ENCODE measurements around the gene ZDHHC7. TPM values are rescaled to one million over a fixed set of nuclear protein-coding genes. Genes with fewer than 3 reads are reported as not detected.

The ZDHHC7 gene
- total RNA-seq, 2 experiments from 2014 or later: 31.2 to 33.0 TPM

DNA sequence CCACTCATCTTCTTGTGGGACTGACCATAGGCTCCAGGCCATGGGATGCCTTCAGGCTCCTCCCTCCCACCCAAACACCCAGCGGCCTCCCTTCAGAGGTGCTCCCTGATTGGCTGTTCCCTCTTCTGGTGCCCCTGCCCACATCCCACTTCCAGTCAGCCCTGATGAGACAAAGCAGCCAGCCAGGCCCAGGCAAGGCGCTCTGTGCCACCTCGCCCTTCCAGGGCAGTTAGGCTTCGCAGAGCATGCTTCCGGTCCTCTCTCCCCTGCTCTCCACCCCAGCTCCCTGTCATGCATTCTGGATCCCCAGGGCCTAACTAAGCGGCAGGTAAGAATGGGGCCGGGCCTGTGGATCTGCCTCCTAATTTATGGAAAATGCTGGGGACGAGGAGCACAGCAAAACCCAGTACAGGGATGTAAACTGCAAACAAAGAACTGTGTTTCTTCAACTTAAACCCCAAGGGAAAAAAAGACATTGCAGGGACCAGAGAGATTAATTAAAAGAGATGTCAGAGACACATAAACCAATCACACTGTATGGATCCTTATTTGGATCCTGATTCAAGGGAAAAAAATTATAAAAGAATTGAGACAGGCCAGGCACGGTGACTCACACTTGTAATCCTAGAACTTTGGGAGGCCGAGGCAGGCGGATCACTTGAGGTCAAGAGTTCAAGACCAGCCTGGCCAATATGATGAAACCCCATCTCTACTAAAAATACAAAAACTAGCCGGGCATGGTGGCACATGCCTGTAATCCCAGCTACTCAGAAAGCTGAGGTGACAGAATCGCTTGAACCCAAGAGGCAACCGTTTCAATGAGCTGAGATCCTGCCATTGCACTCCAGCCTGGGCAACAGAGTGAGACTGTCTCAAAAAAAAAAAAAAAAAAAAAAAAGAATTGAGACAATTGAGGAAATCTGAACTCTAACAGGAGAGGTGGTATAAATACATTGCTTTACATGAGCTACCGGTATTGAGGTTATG is 26.0 kb downstream of the ZDHHC7 start:
- ChIA-PET CTCF (interaction anchor here (0.7 kb wide), 1 partner anchor 9 kb away, joined by 3 read pairs; no protein-coding TSS in a partner anchor), POLR2A (interaction anchor here (0.6 kb wide), 1 partner anchor 267 kb away, joined by 3 read pairs; no protein-coding TSS in a partner anchor)

DNA sequence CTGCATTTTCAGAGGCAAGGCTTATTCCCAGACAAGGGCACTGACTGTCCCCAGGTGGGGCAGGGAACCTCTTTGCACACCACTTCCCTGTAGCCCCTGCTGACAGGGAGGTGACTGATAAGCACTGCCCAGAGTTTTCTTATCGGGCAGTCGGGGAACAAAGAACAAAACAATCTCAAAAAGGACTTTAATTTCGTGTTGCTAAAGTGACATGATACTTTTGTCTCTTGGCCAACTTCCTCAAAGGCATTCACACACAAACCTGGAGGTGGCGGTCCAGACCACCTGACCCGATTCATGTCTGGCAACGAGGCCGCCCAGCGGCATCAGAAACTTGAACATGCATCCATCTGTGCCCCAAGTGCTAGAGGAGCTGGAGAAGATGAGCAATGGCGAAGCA is 28.9 kb downstream of the ZDHHC7 start:
- POLR2A ChIA-PET: no interaction called here
- CTCF ChIA-PET: interaction anchor here (0.5 to 1.0 kb wide), 3 partner anchors 11 to 30 kb away, joined by 3 read pairs; no protein-coding TSS in a partner anchor

DNA sequence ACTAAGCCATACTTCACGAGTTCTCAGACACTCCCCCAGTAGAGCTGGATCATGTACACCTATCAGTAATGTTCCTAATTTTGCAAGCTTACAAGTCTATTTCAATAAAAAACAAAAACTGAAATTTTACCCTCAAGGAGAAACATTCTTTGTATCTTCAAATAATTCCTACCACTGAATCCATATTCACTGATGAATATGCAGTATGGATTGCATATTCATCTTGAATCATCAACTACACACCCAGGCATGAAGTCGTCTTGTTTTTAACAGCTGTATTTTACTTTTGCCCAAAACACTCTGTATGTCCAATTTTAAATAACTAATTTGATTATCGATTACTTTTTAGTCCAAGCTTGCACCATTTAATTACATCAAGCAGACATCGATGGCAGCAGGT is 31.8 kb downstream of the ZDHHC7 start:
- ChIA-PET POLR2A (no interaction called here), CTCF (interaction anchor here (1.1 kb wide), 1 partner anchor 8 kb away, joined by 4 read pairs; no protein-coding TSS in a partner anchor)

DNA sequence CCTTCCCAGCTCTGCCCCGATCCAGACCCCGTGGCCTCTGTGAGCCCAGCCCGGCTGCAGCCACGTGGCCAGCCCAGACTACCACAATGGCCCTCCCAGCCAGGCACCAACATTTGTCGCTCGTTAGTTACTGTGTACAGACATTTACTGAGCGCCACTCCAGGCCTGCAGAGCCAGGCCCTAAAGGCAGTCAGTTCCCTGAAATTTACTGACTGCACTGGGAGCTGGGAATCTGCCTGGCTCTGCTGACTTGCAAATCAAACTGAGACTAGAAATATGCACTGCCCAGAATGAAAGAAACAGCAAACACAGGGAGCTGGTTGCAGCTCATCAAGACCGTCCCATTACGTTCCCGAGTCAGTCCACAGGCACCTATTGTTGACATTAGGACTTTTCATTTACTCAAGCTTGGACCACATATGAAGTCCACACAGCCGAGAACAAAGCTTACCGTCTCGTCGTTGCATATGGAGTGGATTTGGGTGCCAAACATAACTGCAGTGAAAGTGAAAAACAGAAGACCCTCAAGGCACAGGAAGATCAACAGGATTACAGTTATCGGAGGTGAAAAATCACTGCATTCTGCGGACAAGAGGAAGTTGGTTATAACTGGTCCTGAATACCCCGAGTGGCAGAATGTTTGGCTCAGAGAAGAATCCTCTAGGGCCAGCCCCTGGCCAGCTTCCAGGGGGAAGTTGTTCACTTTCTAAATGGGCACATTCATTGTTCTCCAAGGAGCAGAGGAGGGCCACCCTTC is 34.5 kb downstream of the ZDHHC7 start:
- POLR2A ChIA-PET: no interaction called here
- CTCF ChIA-PET: interaction anchor here (0.8 kb wide), 1 partner anchor 304 kb away, joined by 3 read pairs; no protein-coding TSS in a partner anchor

DNA sequence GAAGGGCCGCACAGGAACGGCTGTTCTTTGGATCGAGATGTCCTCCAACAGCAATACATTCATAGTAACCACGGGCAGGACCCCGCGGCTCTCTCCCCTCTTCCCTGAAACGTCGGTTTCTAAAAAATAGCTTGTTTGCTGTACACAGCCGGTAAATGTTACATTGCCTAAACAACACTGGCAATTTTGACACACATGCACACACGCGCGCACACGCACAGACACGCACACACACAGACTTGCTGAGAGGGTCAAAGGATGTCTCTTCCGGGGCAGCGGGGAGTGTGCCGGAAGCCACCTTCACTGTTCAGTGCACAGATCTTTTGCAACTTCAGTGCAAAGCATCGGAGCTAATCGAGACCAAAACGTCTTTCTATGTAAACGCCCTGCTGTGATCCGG is 35.8 kb downstream of the ZDHHC7 start:
- CTCF ChIA-PET: no interaction called here
- POLR2A ChIA-PET: interaction anchor here (0.7 kb wide), 1 partner anchor 224 kb away, joined by 3 read pairs; no protein-coding TSS in a partner anchor

DNA sequence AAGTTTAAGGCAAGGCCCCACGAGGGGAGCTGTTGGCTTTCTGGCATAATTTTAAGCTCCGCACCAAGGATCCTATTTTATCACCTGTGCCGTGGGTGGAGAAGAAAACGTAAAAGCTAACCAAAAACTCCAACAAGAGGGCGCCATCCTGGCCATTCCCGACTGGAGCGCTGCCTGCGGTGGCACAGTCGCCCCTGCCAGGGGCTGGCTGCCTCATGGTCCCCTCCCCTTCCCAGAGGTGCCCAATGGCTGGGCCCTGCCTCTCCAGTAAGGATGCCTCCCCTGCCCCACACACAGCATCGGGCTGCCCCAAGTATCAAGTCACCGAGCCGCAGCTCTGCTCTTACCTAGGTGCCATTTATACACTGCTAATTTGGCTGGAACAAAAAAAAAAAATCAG is 36.3 kb downstream of the ZDHHC7 start:
- POLR2A ChIA-PET: interaction anchor here (0.7 kb wide), 1 partner anchor 223 kb away, joined by 3 read pairs; no protein-coding TSS in a partner anchor
- CTCF ChIA-PET: no interaction called here

DNA sequence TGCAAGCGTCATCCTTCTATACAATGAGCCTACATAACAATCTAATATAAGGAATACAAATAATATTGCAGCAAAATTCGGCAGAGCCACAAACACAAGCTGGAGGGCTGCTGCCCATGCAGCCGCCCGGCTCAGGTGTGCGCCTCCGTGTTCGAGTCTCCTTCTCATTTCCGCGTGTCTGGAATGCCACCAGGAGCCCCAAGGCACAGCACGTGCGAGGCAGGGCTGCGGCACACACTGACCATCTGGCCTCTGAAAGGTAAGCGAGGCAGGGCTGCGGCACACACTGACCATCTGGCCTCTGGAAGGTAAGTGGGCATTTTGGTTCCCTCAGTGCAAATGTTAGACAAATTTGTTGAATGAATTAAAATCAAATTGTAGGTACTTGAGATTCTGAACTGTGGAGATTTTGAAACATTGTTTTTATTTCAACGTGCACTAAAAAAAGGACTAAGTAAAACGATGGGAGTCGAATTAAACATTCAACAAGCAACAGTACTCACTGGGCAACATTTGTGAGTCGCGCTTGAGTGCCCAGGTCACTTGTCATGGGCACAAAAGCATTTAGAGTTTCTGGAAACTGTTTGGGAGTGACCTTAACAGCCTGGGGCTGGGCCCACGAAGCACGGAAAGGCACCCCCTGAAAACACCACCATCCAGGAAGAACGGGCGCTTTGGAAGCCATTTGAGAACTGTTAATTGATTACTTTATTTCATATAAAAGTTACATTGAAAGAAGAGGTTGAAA is 37.4 kb downstream of the ZDHHC7 start:
- POLR2A ChIA-PET: interaction anchor here (0.6 kb wide), 1 partner anchor 181 kb away, joined by 5 read pairs; no protein-coding TSS in a partner anchor
- CTCF ChIA-PET: interaction anchor here (2.4 kb wide), 1 partner anchor 22 kb away, joined by 9 read pairs; no protein-coding TSS in a partner anchor

DNA sequence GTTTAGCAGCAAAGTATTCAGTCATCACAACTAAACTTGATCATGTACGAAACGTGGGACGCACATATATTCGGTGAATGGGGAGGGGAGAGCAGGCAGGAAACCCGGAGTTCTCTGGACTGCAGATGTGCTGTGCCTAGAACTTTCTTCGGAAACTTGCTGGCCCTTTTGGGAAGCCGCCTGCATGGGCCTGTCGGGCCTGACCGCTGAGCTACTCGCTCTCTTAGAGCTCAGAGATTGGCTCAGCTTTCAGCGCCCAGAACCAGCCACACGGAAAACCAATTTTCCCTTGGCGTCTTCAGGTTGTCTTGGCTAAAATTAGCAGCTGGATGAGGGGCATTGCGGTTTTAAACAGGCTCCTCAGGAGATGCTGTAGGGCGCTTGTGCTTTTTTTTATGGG is 38.1 kb downstream of the ZDHHC7 start:
- CTCF ChIA-PET: interaction anchor here (2.2 to 2.4 kb wide), 2 partner anchors 22 to 114 kb away, joined by 7 to 9 read pairs; no protein-coding TSS in a partner anchor
- POLR2A ChIA-PET: interaction anchor here (0.6 kb wide), 1 partner anchor 180 kb away, joined by 5 read pairs; no protein-coding TSS in a partner anchor

DNA sequence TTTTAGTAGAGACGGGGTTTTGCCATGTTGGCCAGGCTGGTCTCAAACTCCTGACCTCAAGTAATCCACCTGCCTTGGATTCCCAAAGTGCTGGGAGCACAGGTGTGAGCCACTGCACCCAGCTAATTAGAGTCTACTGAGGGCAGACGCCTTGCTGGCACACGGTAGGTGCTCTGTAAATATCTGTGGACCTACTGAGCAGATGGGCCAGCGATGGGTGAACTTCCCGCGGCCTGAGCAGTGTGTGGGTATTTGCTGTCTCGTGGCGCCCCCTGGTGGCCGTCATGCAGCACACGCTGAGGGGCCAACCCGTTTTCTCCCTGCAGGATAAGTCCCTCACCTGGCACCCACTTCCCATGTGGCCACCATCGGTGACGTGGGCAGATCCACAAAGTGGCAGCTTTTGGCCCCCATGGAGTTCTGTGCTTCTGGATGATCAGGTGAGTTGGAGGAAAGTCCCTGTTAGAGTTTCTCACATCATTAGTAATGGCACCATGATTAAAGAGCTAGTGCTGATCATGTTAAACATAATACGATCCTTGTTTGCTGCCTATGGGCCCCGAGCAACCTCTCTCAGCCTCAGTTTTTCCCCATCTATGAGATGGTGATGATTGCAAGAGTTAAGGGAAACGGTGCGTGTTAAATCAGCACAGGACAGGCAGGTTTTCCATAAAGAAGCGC is 40.7 kb downstream of the ZDHHC7 start:
- ChIA-PET POLR2A (no interaction called here), CTCF (interaction anchor here (0.6 to 1.8 kb wide), 21 partner anchors 9 to 1332 kb away, joined by 3 to 7 read pairs (median 4); no protein-coding TSS in a partner anchor)

DNA sequence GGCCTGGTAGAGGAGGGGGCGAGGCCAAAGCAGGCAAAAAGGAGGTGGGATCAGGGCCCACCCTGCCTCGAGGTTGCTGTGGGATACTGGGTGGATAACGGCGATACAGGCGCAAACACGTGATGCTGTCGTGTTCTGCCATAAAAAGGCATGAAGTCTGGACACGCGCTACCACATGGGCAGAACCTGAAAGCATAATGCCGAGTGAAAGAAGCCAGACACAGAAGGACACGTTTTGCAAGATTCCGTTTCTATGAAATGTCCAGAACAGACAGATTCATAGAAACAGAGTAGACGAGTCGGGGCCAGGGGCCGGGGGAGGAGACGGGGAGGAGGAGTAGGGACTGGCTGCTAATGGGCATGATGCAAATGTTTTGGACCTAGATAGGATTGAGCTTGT is 43.5 kb downstream of the ZDHHC7 start:
- POLR2A ChIA-PET: no interaction called here
- CTCF ChIA-PET: interaction anchor here (0.6 kb wide), 1 partner anchor 40 kb away, joined by 3 read pairs; no protein-coding TSS in a partner anchor

DNA sequence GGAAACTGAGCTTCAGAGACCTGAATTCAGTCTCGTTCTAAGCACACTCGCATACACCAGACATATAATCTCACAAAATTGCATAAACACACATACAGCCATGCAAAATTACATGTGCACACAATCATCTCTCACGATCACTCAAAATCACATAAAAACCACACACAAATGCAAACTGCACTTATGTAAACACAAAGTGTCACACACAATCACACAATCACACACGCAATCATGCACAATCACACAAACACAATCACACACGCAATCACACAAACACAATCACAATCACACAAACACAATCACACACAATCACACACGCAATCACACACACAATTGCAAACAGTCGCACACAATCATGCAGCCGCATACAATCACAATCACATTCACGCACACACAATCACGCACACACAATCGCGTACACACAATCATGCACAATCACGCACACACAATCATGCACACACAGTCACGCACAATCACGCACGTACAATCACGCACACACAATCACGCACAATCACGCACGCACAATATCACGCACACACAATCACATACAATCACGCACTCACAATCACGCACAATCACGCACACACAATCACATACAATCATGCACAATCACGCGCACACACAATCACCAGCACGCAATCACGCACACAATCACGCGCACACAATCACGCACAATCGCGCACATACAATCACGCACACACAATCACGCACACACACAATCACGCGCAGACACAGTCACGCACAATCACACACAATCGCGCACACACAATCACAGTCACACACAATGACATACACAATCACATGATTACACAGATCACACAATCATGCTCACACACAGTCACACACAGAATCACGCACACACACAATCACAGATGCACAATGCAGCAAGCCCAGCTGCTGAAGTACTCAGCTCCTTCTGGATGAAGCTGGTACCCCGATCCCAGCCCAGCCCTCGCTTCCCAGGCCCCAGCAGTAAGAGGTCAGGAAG is 45.6 kb downstream of the ZDHHC7 start:
- POLR2A ChIA-PET: no interaction called here
- CTCF ChIA-PET: interaction anchor here (1.9 kb wide), 1 partner anchor 41 kb away, joined by 4 read pairs; no protein-coding TSS in a partner anchor

DNA sequence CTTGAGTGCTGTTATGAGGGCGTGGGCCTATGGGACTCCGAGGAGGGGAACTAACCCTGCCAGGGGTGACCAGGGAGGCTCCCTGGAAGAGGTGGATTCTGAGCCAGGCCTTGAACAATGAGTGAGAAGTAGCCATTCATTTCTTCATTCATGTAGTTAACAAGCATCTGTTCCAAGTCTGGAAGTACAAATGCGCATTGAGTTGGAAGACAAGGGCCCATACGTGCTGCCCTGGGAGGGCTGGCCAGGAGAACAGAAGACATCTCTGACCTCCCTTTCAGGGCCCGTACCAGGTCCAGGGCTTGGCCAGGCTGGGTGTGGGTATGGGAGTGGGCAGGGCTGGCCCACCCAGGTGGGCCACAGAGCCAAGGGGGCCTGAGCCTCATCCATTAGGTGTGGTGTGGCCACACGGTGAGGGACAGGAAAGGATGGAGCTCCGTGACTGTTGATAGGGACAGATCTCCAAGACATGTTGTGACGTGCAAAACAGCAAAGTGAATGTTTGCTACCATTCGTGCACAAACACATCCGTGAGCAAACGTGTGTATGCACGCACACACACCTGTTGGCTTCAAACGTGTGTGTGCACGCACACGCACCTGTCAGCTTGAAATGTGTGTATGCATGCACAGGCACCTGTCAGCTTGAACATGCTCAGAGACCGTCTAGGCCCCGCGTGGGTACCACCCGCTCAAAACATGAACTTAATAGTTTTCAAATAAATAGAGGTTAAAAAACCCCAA is 46.8 kb downstream of the ZDHHC7 start:
- POLR2A ChIA-PET: no interaction called here
- CTCF ChIA-PET: interaction anchor here (1.9 kb wide), 1 partner anchor 39 kb away, joined by 4 read pairs; no protein-coding TSS in a partner anchor

DNA sequence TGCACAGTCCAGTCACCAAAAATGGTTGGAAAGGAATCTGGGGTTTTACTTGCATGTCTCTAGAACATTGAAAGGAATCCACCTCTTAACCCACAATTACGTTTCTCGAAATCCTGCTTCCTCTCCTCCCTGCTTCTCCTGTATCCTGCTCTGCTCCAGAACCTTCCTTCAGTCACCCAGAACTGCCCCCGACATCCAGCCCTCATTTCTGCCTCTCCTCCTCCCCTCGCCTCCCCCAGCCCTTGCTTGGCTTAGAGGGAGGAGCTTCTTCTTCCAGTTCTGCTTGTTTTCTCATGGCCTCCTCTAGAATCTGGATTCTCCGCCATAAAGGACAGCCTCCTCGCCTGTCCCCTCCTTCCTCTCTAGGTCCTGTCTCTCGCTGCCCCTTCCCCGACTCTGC is 48.3 kb downstream of the ZDHHC7 start:
- ChIA-PET POLR2A (no interaction called here), CTCF (interaction anchor here (1.8 kb wide), 1 partner anchor 11 kb away, joined by 7 read pairs; no protein-coding TSS in a partner anchor)

DNA sequence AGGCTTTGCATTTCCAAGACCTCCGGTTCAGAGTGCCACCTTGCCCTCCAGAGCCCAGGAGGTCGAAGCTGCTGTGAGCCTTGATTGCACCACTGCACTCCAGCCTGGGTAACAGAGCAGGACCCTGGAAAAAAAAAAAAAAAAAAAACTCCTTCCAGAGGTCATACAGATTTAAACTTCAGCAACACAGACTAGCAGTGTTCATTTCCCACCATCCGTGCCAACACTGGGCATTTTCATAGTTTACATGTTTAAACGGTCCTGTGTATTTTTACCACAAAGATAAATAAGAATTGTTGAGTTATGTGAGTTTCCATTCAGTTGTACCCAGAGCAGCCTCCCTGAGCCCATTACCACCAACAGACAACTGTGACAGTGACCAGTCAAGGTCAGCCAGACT is 50.4 kb downstream of the ZDHHC7 start:
- CTCF ChIA-PET: no interaction called here
- POLR2A ChIA-PET: no interaction called here

DNA sequence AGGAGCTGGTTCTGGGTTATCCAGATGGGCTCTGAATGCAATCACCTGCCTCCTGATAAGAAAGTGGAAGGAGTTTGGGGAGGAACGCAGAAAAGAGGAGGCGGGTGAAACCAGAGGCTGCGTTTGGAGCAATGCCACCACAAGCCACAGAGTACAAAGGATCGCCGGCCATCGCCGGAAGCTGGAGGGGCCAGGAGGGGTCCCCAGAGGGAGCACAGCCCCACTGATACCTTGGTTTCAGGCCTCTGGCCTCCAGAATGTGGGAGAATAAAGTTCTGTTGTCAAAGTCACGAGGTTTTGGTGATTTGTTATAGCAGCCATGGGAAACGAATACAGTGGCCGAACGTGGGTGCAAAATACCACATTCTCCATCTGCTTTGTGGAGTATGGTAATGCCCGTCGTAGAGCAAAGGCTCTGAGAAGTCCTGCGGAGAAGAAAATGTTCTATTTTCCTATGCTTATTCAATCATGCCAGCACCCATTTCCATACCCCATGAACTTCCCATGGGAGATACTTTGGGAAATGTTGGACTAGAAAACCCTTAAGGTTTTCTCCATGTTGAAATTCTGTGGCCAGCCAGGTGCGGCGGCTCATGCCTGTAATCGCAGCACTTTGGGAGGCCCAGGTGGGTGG is 51.4 kb downstream of the ZDHHC7 start:
- CTCF ChIA-PET: no interaction called here

DNA sequence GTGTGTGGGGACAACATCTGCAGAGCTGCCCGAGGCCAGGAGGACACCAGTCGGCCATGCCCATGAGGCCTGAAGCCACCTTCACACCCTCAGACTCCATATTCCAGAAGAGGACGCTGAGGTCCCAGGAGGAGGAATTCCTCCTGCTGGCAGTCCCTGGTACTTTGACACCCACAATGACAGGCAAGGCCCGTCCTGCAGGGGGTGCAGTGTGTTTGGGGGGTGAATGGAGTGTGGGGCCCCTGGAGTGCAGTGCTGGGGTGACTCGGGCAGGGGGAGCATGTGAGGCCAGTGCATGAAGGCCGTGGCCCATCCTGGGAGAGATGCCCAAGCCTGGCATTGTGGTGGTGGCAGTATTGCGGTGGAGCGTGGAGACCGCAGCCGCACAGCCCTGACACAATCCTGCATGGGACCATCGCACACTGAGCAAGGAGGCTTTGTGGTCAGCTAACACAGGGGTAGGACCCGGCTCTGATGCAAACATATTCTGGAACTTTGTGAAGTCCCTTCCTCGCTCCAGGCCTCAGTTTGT is 52.2 kb downstream of the ZDHHC7 start:
- ChIA-PET POLR2A (no interaction called here), CTCF (no interaction called here)

More for the DNA sequence above, 51.4 kb downstream of the ZDHHC7 start:
- POLR2A ChIA-PET: no interaction called here

Data from activated CD8-positive, alpha-beta memory T cell treated with anti-CD3 and anti-CD28 coated beads for 36 hours (primary cell).